ENCODE measurements around the gene OSTC. TPM values are rescaled to one million over a fixed set of nuclear protein-coding genes. Genes with fewer than 3 reads are reported as not detected.

Gene OSTC
- total RNA-seq, 2 experiments from 2014 or later, result 21.8 to 25.5 TPM

DNA sequence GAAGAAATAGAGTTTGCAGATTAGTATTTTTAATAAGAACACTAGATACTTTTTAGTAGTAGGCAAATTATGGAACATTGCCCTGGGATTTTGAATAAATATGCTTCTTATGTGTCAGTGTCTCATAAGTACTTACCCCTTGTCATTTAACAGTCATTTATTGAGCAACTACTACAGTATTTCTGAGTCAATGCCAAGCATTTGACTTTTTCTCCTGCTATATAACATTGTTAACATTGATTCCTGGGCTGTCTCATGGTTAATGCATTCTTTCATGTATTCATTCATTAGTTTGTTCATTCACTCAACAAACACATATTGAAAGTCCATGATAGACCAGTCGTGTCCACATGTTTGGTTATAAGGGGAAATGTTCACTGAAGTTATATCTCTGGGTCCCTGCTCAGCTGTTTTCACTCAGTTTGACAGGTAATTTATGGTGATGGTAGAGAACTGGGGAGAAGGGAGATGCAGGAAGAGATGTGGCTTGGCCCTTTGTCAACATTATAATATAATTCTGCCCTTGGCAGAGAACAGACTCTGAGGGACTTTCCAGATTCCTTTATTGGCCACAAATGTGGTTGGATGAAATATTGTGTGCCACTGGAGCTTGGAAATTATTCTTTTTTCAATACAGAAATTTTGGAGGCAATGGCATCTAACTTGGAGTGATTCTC is 49.8 kb downstream of the OSTC start:
- no peak overlapping the region for H3K27ac ChIP-seq (ENCODE audit: low read depth in 1 of 2, low read length in 2 of 2)
- no peaks in the 10 kb centered on the region for H3K27me3 ChIP-seq (ENCODE audit: control insufficient read depth in 1 of 2, insufficient read depth in 2 of 2, low read length in 2 of 2)
- no peak for ATAC-seq (ENCODE audit: poor library complexity)
- H3K36me3 ChIP-seq (ENCODE audit: insufficient read depth, low read length), result no peaks in the 10 kb centered on the region
- TF ChIP-seq, protein P1, sequence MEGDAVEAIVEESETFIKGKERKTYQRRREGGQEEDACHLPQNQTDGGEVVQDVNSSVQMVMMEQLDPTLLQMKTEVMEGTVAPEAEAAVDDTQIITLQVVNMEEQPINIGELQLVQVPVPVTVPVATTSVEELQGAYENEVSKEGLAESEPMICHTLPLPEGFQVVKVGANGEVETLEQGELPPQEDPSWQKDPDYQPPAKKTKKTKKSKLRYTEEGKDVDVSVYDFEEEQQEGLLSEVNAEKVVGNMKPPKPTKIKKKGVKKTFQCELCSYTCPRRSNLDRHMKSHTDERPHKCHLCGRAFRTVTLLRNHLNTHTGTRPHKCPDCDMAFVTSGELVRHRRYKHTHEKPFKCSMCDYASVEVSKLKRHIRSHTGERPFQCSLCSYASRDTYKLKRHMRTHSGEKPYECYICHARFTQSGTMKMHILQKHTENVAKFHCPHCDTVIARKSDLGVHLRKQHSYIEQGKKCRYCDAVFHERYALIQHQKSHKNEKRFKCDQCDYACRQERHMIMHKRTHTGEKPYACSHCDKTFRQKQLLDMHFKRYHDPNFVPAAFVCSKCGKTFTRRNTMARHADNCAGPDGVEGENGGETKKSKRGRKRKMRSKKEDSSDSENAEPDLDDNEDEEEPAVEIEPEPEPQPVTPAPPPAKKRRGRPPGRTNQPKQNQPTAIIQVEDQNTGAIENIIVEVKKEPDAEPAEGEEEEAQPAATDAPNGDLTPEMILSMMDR (IDR thresholded peaks at IDR 0.05), result no peak
- H3K9me3 ChIP-seq (ENCODE audit: control insufficient read depth in 1 of 2, insufficient read depth in 1 of 2, low read length in 2 of 2), result no peaks in the 10 kb centered on the region
- H3K36me3 Mint-ChIP-seq (ENCODE audit: low read depth), result no peaks in the 10 kb centered on the region
- H3K4me3 Mint-ChIP-seq, result no peak overlapping the region
- H3K27me3 Mint-ChIP-seq, result no peaks in the 10 kb centered on the region
- CTCF ChIA-PET, result no interaction called here
- H3K4me1 Mint-ChIP-seq (ENCODE audit: low read depth), result peaks cover 29% of the 10 kb centered on the region
- H3K4me1 ChIP-seq (ENCODE audit: insufficient read depth, low read length), result peaks cover 18% of the 10 kb centered on the region
- intact Hi-C loops (cut with DNase I, micrococcal nuclease), result no loop called here
- H3K27ac Mint-ChIP-seq, result no peak overlapping the region
- DNase-seq, result no peak
- no peak overlapping the region for H3K4me3 ChIP-seq (ENCODE audit: low read length)
- POLR2A ChIA-PET, result no interaction called here
- no peaks in the 10 kb centered on the region for H3K9me3 Mint-ChIP-seq

DNA sequence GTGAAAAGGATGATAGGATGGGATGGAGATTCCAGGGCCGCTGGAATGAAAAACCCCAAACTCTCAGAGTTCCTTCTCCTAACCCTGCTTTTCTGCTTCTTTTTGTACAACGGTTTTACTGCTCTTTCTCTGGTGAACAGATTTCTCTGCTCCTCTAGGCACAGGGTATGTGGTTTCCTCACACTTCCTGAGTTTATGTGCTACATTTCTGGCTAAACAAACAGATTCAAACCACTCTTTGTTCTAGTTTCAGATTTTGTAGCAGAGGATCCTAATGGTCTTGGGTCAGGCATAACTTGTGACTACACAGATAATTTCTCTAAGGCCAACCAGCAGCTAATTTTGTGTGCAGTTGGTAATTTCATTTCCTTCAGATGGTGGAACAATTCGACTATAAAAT is 52.6 kb downstream of the OSTC start:
- POLR2A ChIA-PET, result no interaction called here
- Mint-ChIP-seq H3K9me3 (no peaks in the 10 kb centered on the region), H3K27me3 (no peaks in the 10 kb centered on the region), H3K4me1 (ENCODE audit: low read depth) (peaks cover 29% of the 10 kb centered on the region), H3K4me3 (no peak overlapping the region), H3K27ac (peak overlapping the region; percentile 51), H3K36me3 (ENCODE audit: low read depth) (no peaks in the 10 kb centered on the region)
- no peaks in the 10 kb centered on the region for H3K9me3 ChIP-seq (ENCODE audit: control insufficient read depth in 1 of 2, insufficient read depth in 1 of 2, low read length in 2 of 2)
- intact Hi-C loops (cut with DNase I, micrococcal nuclease), result no loop called here
- CTCF ChIA-PET, result no interaction called here
- TF ChIP-seq, protein P1 (IDR thresholded peaks at IDR 0.05), result no peak
- no peak for ATAC-seq (ENCODE audit: poor library complexity)
- peak overlapping the region in 1 of 2 donors; percentile 4 for H3K27ac ChIP-seq (ENCODE audit: low read depth in 1 of 2, low read length in 2 of 2)
- H3K27me3 ChIP-seq (ENCODE audit: control insufficient read depth in 1 of 2, insufficient read depth in 2 of 2, low read length in 2 of 2), result no peaks in the 10 kb centered on the region
- peak in 2 of 14 experiments; percentile 5 to 19 for DNase-seq
- no peak overlapping the region for H3K4me3 ChIP-seq (ENCODE audit: low read length)
- H3K36me3 ChIP-seq (ENCODE audit: insufficient read depth, low read length), result no peaks in the 10 kb centered on the region
- peaks cover 18% of the 10 kb centered on the region for H3K4me1 ChIP-seq (ENCODE audit: insufficient read depth, low read length)

DNA sequence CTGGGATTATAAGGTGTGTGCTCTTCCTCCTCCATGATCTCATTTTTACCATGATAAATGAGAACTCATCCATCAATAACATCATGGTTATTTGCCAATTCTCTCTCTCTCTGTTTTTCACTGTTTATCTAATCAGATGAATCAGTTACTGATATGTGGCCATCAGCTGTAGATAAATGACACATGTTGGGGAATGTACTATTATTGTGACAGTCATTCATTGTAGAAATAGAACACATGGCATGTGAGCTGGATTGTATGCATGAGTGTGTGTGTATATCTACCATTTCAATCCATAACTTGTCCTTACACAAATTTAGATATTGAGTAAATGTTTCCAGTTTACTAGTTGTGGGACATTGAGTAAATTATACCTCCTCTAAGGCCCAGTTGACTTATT is 53.0 kb downstream of the OSTC start:
- Mint-ChIP-seq H3K27me3 (no peaks in the 10 kb centered on the region), H3K36me3 (ENCODE audit: low read depth) (no peaks in the 10 kb centered on the region), H3K27ac (peak overlapping the region; percentile 51), H3K4me1 (ENCODE audit: low read depth) (peaks cover 29% of the 10 kb centered on the region), H3K4me3 (no peak overlapping the region), H3K9me3 (no peaks in the 10 kb centered on the region)
- ATAC-seq (ENCODE audit: poor library complexity) (no peak), DNase-seq (no peak)
- no peaks in the 10 kb centered on the region for H3K36me3 ChIP-seq (ENCODE audit: insufficient read depth, low read length)
- no peak overlapping the region for H3K4me3 ChIP-seq (ENCODE audit: low read length)
- TF ChIP-seq, protein P1 (IDR thresholded peaks at IDR 0.05), result no peak
- peaks cover 18% of the 10 kb centered on the region for H3K4me1 ChIP-seq (ENCODE audit: insufficient read depth, low read length)
- POLR2A ChIA-PET, result no interaction called here
- H3K9me3 ChIP-seq (ENCODE audit: control insufficient read depth in 1 of 2, insufficient read depth in 1 of 2, low read length in 2 of 2), result no peaks in the 10 kb centered on the region
- intact Hi-C loops (cut with DNase I, micrococcal nuclease), result no loop called here
- H3K27me3 ChIP-seq (ENCODE audit: control insufficient read depth in 1 of 2, insufficient read depth in 2 of 2, low read length in 2 of 2), result no peaks in the 10 kb centered on the region
- H3K27ac ChIP-seq (ENCODE audit: low read depth in 1 of 2, low read length in 2 of 2), result no peak overlapping the region
- CTCF ChIA-PET, result no interaction called here
